Measurements from ENCODE around the gene S100A11.
"Not testable (repeated sequence)": the region's sequence is repeated elsewhere in the genome, so short reads cannot be mapped to it uniquely, and the experiment has no call there.

DNA sequence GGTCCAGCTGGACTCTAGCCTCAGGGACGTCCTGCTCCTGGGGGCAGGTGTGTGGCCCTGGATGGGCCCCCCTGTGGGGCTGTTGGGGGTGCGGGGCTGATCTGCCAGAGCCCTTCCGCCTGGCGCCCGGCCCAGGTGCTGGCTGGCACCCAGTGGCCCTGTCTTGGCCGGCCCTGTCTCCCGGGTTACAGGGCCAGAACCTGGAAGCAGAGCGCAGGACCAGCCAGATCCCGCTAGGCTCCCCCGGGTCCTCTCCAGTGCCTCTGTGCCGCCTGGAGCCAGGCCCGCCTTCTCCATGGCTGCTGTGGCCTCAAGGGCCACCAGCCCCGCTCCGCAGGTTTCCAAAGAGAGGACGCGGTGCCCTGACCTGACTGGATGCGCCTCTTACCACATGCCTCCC, 44.2 kb upstream of the S100A11 start:
- TF ChIP-seq, protein P1, sequence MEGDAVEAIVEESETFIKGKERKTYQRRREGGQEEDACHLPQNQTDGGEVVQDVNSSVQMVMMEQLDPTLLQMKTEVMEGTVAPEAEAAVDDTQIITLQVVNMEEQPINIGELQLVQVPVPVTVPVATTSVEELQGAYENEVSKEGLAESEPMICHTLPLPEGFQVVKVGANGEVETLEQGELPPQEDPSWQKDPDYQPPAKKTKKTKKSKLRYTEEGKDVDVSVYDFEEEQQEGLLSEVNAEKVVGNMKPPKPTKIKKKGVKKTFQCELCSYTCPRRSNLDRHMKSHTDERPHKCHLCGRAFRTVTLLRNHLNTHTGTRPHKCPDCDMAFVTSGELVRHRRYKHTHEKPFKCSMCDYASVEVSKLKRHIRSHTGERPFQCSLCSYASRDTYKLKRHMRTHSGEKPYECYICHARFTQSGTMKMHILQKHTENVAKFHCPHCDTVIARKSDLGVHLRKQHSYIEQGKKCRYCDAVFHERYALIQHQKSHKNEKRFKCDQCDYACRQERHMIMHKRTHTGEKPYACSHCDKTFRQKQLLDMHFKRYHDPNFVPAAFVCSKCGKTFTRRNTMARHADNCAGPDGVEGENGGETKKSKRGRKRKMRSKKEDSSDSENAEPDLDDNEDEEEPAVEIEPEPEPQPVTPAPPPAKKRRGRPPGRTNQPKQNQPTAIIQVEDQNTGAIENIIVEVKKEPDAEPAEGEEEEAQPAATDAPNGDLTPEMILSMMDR (conservative IDR thresholded peaks at IDR 0.05): not testable (repeated sequence)
- not testable (repeated sequence) for TF ChIP-seq ZFX (IDR thresholded peaks at IDR 0.05)

All from C4-2B (cell line).